H1 (cell line): Measurements from ENCODE around the gene TEF. TPM values are rescaled to one million over a fixed set of nuclear protein-coding genes. Genes with fewer than 3 reads are reported as not detected.

ENCODE experiments used
- CTCF ChIA-PET: fragments of 300-600 bp; sonication (Branson Sonifier 250); formaldehyde crosslinking; loops from one replicate; lab custom pipeline; 2021; ENCODE audit not compliant: partially characterized antibody; lab: Charles Lee
- POLR2A ChIA-PET: fragments of 300-600 bp; sonication (Branson Sonifier 250); formaldehyde crosslinking; loops from one replicate; lab custom pipeline; 2021; ENCODE audit warnings: inconsistent platforms; ENCODE audit not compliant: partially characterized antibody; lab: Charles Lee
- DNase-seq, 2 experiments: peaks; one replicate each; pipeline versions ENCODE4 v3.0.0 to v3.0.0-alpha.2; 2010 to 2022; ENCODE audit warnings: low spot score in 2 of 2, low read depth in 1 of 2, mixed read lengths in 1 of 2
- FAIRE-seq: peaks from 2 replicates; lab custom pipeline; 2011; peaks lifted over from hg19 to GRCh38; lab: Jason Lieb, UNC
- H2AFZ ChIP-seq: 2 replicates; pipeline ENCODE4 v1.8.1; 2012; ENCODE audit warnings: low read length, inconsistent platforms
- H2AK5ac ChIP-seq: 2 replicates; pipeline ENCODE4 v1.6.1; 2013; ENCODE audit warnings: low read depth, low read length
- H2BK120ac ChIP-seq: replicated peaks from 2 replicates; pipeline ENCODE3; 2013; ENCODE audit warnings: low read depth, low read length, inconsistent platforms
- H2BK12ac ChIP-seq: 2 replicates; pipeline ENCODE4 v1.6.1; 2013; ENCODE audit warnings: low read depth, low read length
- H2BK15ac ChIP-seq: 2 replicates; pipeline ENCODE4 v1.6.1; 2013; ENCODE audit warnings: low read length
- H2BK20ac ChIP-seq: 2 replicates; pipeline ENCODE4 v1.6.1; 2013; ENCODE audit warnings: low read length
- H2BK5ac ChIP-seq: 2 replicates; pipeline ENCODE4 v1.6.1; 2013; ENCODE audit warnings: low read depth, low read length
- H3K14ac ChIP-seq: 2 replicates; pipeline ENCODE4 v1.6.1; 2013; ENCODE audit warnings: inconsistent platforms; ENCODE audit not compliant: insufficient read length
- H3K18ac ChIP-seq: 2 replicates; pipeline ENCODE4 v1.6.1; 2013; ENCODE audit warnings: low read length; ENCODE audit errors: extremely low read depth
- H3K23ac ChIP-seq: 2 replicates; pipeline ENCODE4 v1.6.1; 2013; ENCODE audit warnings: inconsistent platforms; ENCODE audit not compliant: insufficient read length
- H3K23me2 ChIP-seq: 2 replicates; pipeline ENCODE4 v1.6.1; 2013; ENCODE audit warnings: low read depth, low read length
- H3K27ac ChIP-seq: 2 replicates; pipeline ENCODE4 v1.6.1; 2011; ENCODE audit warnings: low read depth, low read length, inconsistent platforms
- H3K27me3 ChIP-seq, 4 experiments: replicated peaks in 1 of 4; 1 replicate in 1 of 4; 2 replicates in 3 of 4; pipeline versions ENCODE4 v1.6.1 to v1.8.1; 2011 to 2013; ENCODE audit warnings: low read length in 3 of 4, mild to moderate bottlenecking in 3 of 4, inconsistent platforms in 2 of 4, mixed read lengths in 2 of 4, moderate library complexity in 1 of 4; ENCODE audit not compliant: control insufficient read depth in 3 of 4, insufficient read depth in 3 of 4; ENCODE audit errors: extremely low read depth in 1 of 4
- H3K36me3 ChIP-seq, 4 experiments: 2 replicates each; pipeline versions ENCODE4 v1.6.1 to v1.8.1; 2011 to 2013; ENCODE audit warnings: mild to moderate bottlenecking in 4 of 4, low read length in 3 of 4, moderate library complexity in 2 of 4, control low read depth in 1 of 4, inconsistent platforms in 1 of 4; ENCODE audit not compliant: insufficient read depth in 4 of 4, control insufficient read depth in 2 of 4
- H3K4ac ChIP-seq: replicated peaks from 2 replicates; pipeline ENCODE3; 2013; ENCODE audit warnings: low read length, low read depth, mixed read lengths, inconsistent platforms; ENCODE audit not compliant: insufficient read length
- H3K4me1 ChIP-seq, 4 experiments: replicated peaks in 1 of 4; 1 replicate in 1 of 4; 2 replicates in 3 of 4; pipeline versions ENCODE4 v1.6.1 to v1.8.1; 2011 to 2013; ENCODE audit warnings: low read length in 3 of 4, inconsistent platforms in 2 of 4, mixed read lengths in 1 of 4; ENCODE audit not compliant: insufficient read depth in 4 of 4, control insufficient read depth in 3 of 4
- H3K4me2 ChIP-seq, 2 experiments: 2 replicates each; pipeline versions ENCODE4 v1.6.1 to v1.8.1; 2011 to 2013; ENCODE audit warnings: low read depth in 2 of 2, low read length in 2 of 2, control low read depth in 1 of 2, inconsistent platforms in 1 of 2, mild to moderate bottlenecking in 1 of 2; ENCODE audit not compliant: insufficient read depth in 1 of 2
- H3K4me3 ChIP-seq, 4 experiments: fragments of 200-600, 300-600 bp in 1 of 4; sonication (generic), shearing (Covaris generic), sonication (Bioruptor Twin) in 1 of 4; 2 replicates each; pipeline versions ENCODE4 v1.5.1 to v1.8.1; 2011 to 2016; ENCODE audit warnings: low read length in 4 of 4, low read depth in 3 of 4, control low read depth in 2 of 4, inconsistent platforms in 2 of 4, mild to moderate bottlenecking in 2 of 4, mixed read lengths in 1 of 4, moderate library complexity in 1 of 4; ENCODE audit not compliant: insufficient read depth in 2 of 4; ENCODE audit errors: extremely low read depth in 1 of 4
- H3K56ac ChIP-seq: replicated peaks from 2 replicates; pipeline ENCODE3; 2013; ENCODE audit warnings: low read depth, mild to moderate bottlenecking, mixed read lengths, low read length, inconsistent platforms; ENCODE audit not compliant: insufficient read length
- H3K79me1 ChIP-seq: 2 replicates; pipeline ENCODE4 v1.6.1; 2013; ENCODE audit warnings: low read depth, low read length, control low read depth
- H3K79me2 ChIP-seq, 2 experiments: 2 replicates each; pipeline versions ENCODE4 v1.6.1 to v1.8.1; 2012 to 2013; ENCODE audit warnings: low read length in 2 of 2, mild to moderate bottlenecking in 2 of 2, inconsistent platforms in 1 of 2; ENCODE audit not compliant: insufficient read depth in 2 of 2, control insufficient read depth in 1 of 2
- H3K9ac ChIP-seq, 4 experiments: replicated peaks in 1 of 4; 1 replicate in 1 of 4; 2 replicates in 3 of 4; pipeline versions ENCODE4 v1.6.1 to v1.8.1; 2011 to 2013; ENCODE audit warnings: low read depth in 3 of 4, low read length in 3 of 4, control low read depth in 2 of 4, mild to moderate bottlenecking in 2 of 4, moderate library complexity in 2 of 4, inconsistent platforms in 1 of 4; ENCODE audit errors: extremely low read depth in 1 of 4
- H3K9me3 ChIP-seq, 2 experiments: 2 replicates each; pipeline versions ENCODE4 v1.6.1 to v1.8.1; 2012 to 2013; ENCODE audit warnings: mild to moderate bottlenecking in 2 of 2, moderate library complexity in 2 of 2, control low read depth in 1 of 2, inconsistent platforms in 1 of 2, low read depth in 1 of 2, low read length in 1 of 2, mixed read lengths in 1 of 2; ENCODE audit not compliant: insufficient read depth in 2 of 2
- H4K20me1 ChIP-seq, 2 experiments: replicated peaks in 1 of 2; 2 replicates each; pipeline versions ENCODE3 to v1.8.1; 2011 to 2013; ENCODE audit warnings: inconsistent platforms in 2 of 2, low read length in 2 of 2, mild to moderate bottlenecking in 1 of 2; ENCODE audit not compliant: insufficient read depth in 2 of 2, control insufficient read depth in 1 of 2
- H4K5ac ChIP-seq: 2 replicates; pipeline ENCODE4 v1.6.1; 2013; ENCODE audit warnings: low read length, low read depth, mixed read lengths, inconsistent platforms; ENCODE audit not compliant: insufficient read length
- H4K8ac ChIP-seq: 2 replicates; pipeline ENCODE4 v1.8.0; 2013; ENCODE audit warnings: mild to moderate bottlenecking, moderate library complexity, low read length, inconsistent platforms; ENCODE audit not compliant: insufficient read depth; ENCODE audit errors: extremely low read depth
- H4K91ac ChIP-seq: replicated peaks from 2 replicates; pipeline ENCODE3; 2013; ENCODE audit warnings: low read length, mixed read lengths, inconsistent platforms; ENCODE audit not compliant: insufficient read length
- NRF1 ChIP-seq: IDR thresholded peaks from 2 replicates; pipeline ENCODE4 v1.6.1; 2011; ENCODE audit warnings: mild to moderate bottlenecking, low read depth, low read length, improper control_type of control experiment
- SP1 ChIP-seq: IDR thresholded peaks from 2 replicates; pipeline ENCODE4 v1.6.1; 2011; ENCODE audit warnings: low read depth, low read length
- SUZ12 ChIP-seq: fragments of 200-600 bp; sonication (generic); IDR thresholded peaks from 2 replicates; pipeline ENCODE4 v1.6.1; 2012; ENCODE audit warnings: mild to moderate bottlenecking, inconsistent platforms, low read length, moderate library complexity, mixed read lengths
- WGBS, 2 experiments: shearing (Covaris generic) in 1 of 2; methylation state at CpG; one replicate each; pipeline versions ENCODE4 v1.1.6 to v1.1.7; 2013 to 2015; ENCODE audit warnings: low lambda C conversion rate in 2 of 2, mixed read lengths in 2 of 2, inconsistent platforms in 1 of 2, low coverage in 1 of 2, missing lambda C conversion rate in 1 of 2; ENCODE audit not compliant: insufficient replicate concordance in 2 of 2, insufficient coverage in 1 of 2, insufficient read length in 1 of 2; ENCODE audit errors: extremely low coverage in 1 of 2, missing lambda C conversion rate in 1 of 2; 5-methylcytosine and 5-hydroxymethylcytosine counted together
- polyA plus RNA-seq, 7 experiments: library from polyadenylated mRNA; depleted of rRNA in 3 of 7; stranded (reverse) in 5 of 7; unstranded in 2 of 7; fragments of >200 nt in 5 of 7; fragments of 200-250 nt in 2 of 7; gene quantifications; 1 replicate in 5 of 7; 2 replicates in 1 of 7; 4 replicates in 1 of 7; pipeline versions ENCODE4 v1.2.1 to v1.2.3, GENCODE V29; 2011 to 2013; ENCODE audit warnings: missing spikeins in 2 of 7, mixed read lengths in 2 of 7
- total RNA-seq: library from RNA; stranded (reverse); fragmentation: NEBNext Ultra II Directional; extraction: Animal tissue kit (Norgen Biotek cat#: 25700); gene quantifications from 2 replicates; pipeline ENCODE4 v1.2.1, GENCODE V29; 2021
- TF ChIP-seq, protein P1 (sequence below): IDR thresholded peaks from 2 replicates; pipeline ENCODE4 v1.6.1; 2011; ENCODE audit warnings: low read depth, mild to moderate bottlenecking, low read length; ENCODE audit not compliant: insufficient read depth

TEF gene
- total and polyA plus RNA-seq, 2 of the 8 experiments (the other 6 are each of a cell fraction or from before 2014, with no cell fraction given), result 7.4 to 9.0 TPM

DNA sequence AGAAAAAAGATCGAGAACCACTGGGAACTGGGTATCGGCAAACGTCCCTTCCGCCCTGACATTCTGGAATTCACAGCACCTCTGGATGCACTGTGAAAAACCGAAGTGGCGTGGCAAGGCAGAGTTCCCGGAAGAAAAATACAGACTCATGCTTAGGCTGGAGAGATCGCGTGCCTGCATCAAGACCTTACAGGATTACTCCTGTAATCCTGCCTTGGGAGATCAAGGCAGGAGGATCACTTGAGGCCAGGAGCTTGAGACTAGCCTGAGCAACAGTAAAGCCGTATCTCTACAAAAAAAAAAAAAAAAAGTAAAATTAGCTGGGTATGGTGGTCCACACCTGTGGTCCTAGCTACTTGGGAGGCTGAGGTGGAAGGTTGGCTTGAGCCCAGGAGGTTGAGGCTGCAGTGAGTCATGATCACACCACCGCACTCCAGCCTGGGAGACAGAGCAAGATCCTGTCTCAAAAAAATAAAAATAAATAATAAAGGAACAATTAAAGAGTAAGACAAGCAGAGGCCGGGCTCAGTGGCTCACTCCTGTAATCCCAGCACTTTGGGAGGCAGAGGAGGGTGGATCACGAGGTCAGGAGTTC lies 19.9 kb upstream of the TEF start:
- ChIA-PET POLR2A (interaction anchor here (0.6 to 11.5 kb wide), 15 partner anchors 8 to 358 kb away, joined by 3 to 129 read pairs (median 6); partner anchors contain the start of genes TEF, TOB2 and ZC3H7B), CTCF (interaction anchor here (0.8 to 1.5 kb wide), 2 partner anchors 14 to 156 kb away, joined by 4 read pairs; no protein-coding TSS in a partner anchor)
- Histone ChIP-seq H3K23ac (no peak overlapping the region), H2BK120ac (no peak overlapping the region), H4K5ac (no peak overlapping the region), H2BK15ac (no peak overlapping the region), H2BK5ac (no peak overlapping the region), H2BK20ac (no peak overlapping the region), H3K18ac (no peak overlapping the region), H3K79me2 (no peaks in the 10 kb centered on the region), H4K20me1 (peaks cover 0 to 2% of the 10 kb centered on the region in 2 experiments), H3K27ac (no peak overlapping the region), H3K9ac (no peak overlapping the region), H3K79me1 (no peaks in the 10 kb centered on the region), H3K36me3 (peaks cover 0 to 8% (median 0%) of the 10 kb centered on the region in 4 experiments; a peak in 5 of 8 replicates), H2BK12ac (no peak overlapping the region), H3K27me3 (no peaks in the 10 kb centered on the region; a peak in 1 of 7 replicates), H3K14ac (no peak overlapping the region), H3K56ac (no peak overlapping the region), H3K4ac (no peak overlapping the region), H3K9me3 (no peaks in the 10 kb centered on the region), H3K4me2 (no peak overlapping the region), H3K4me3 (no peak overlapping the region), H2AK5ac (no peak overlapping the region), H3K23me2 (no peaks in the 10 kb centered on the region), H3K4me1 (peaks cover 10 to 25% (median 16%) of the 10 kb centered on the region in 4 experiments), H2AFZ (no peak overlapping the region), H4K8ac (no peak overlapping the region; the same call in 1 of the 2 replicates), H4K91ac (no peak overlapping the region)
- no peak for DNase-seq
- FAIRE-seq, result no peak
- TF ChIP-seq, protein P1, sequence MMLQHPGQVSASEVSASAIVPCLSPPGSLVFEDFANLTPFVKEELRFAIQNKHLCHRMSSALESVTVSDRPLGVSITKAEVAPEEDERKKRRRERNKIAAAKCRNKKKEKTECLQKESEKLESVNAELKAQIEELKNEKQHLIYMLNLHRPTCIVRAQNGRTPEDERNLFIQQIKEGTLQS, result no peak
- TF ChIP-seq SP1, result no peak
- TF ChIP-seq NRF1, result no peak
- TF ChIP-seq SUZ12, result no peak
- 92% methylated on average over 13 of the region's 13 CpGs; no CpG with 5 or more reads in 1 of the 2 experiments for WGBS, 2 experiments
